K562 (cell line): ENCODE results near the gene PMFBP1. TPM values are rescaled to one million over a fixed set of nuclear protein-coding genes. Genes with fewer than 3 reads are reported as not detected.

ENCODE experiments used
- AFF1 ChIP-seq, 2 experiments: fragments of 450-650 bp; IDR thresholded peaks; 2 replicates each; pipeline ENCODE4 v1.6.1; 2018; ENCODE audit warnings: mild to moderate bottlenecking in 2 of 2, low read depth in 1 of 2; ENCODE audit not compliant: partially characterized antibody in 2 of 2
- DPF2 ChIP-seq: fragments of 450-650 bp; IDR thresholded peaks from 2 replicates; pipeline ENCODE4 v1.6.1; 2016
- E2F8 ChIP-seq: fragments of 450-650 bp; IDR thresholded peaks from 2 replicates; pipeline ENCODE4 v1.7.1; 2018; ENCODE audit warnings: mild to moderate bottlenecking, low read depth; ENCODE audit not compliant: partially characterized antibody
- FOXA1 ChIP-seq: fragments of 450-650 bp; IDR thresholded peaks from 2 replicates; pipeline ENCODE4 v1.6.1; 2016; ENCODE audit warnings: mild to moderate bottlenecking, borderline replicate concordance
- GABPB1 ChIP-seq: sonication (generic); formaldehyde crosslinking; IDR thresholded peaks from 2 replicates; pipeline ENCODE4 v1.8.0; 2022; ENCODE audit warnings: mild to moderate bottlenecking, missing genetic modification reagents
- GTF2F1 ChIP-seq: IDR thresholded peaks from 2 replicates; pipeline ENCODE4 v1.6.1; 2011; ENCODE audit warnings: low read depth, low read length, improper control_type of control experiment
- HDAC1 ChIP-seq, 2 experiments: fragments of 450-650 bp; IDR thresholded peaks; 2 replicates each; pipeline ENCODE4 v1.6.1; 2016 to 2017; ENCODE audit warnings: inconsistent platforms in 1 of 2, mild to moderate bottlenecking in 1 of 2, moderate library complexity in 1 of 2
- KLF6 ChIP-seq: fragments of 250-450 bp; sonication (Bioruptor Pico); IDR thresholded peaks from 2 replicates; pipeline ENCODE4 v1.4.0; 2020; ENCODE audit warnings: mild to moderate bottlenecking, moderate library complexity, borderline replicate concordance
- MITF ChIP-seq: IDR thresholded peaks from 2 replicates; pipeline ENCODE4 v1.6.1; 2014; ENCODE audit warnings: antibody characterized with exemption
- MLX ChIP-seq, 2 experiments: fragments of 450-650 bp in 1 of 2; sonication (generic) in 1 of 2; formaldehyde crosslinking; conservative IDR thresholded peaks; 2 replicates each; pipeline versions ENCODE4 v1.4.0 to v1.8.1; 2020 to 2022; ENCODE audit warnings: mild to moderate bottlenecking in 1 of 2, missing genetic modification reagents in 1 of 2
- POLR2B ChIP-seq: fragments of 450-650 bp; IDR thresholded peaks from 2 replicates; pipeline ENCODE4 v1.6.1; 2018; ENCODE audit warnings: low read depth; ENCODE audit not compliant: partially characterized antibody
- SRSF3 ChIP-seq: fragments of 200-400 bp; formaldehyde crosslinking; IDR thresholded peaks from 2 replicates; pipeline ENCODE4 v1.6.1; 2016; ENCODE audit warnings: mild to moderate bottlenecking, low read length, moderate library complexity; ENCODE audit not compliant: insufficient read depth
- TAF9B ChIP-seq: fragments of 450-650 bp; IDR thresholded peaks from 2 replicates; pipeline ENCODE4 v1.6.1; 2018; ENCODE audit warnings: mild to moderate bottlenecking; ENCODE audit not compliant: partially characterized antibody
- ZNF24 ChIP-seq: fragments of 450-650 bp; IDR thresholded peaks from 2 replicates; pipeline ENCODE4 v1.6.1; 2016
- ZNF280B ChIP-seq: fragments of 250-450 bp; sonication (Bioruptor Pico); IDR thresholded peaks from 2 replicates; pipeline ENCODE4 v1.5.1; 2021; ENCODE audit warnings: mild to moderate bottlenecking
- polyA plus RNA-seq, 8 experiments: library from polyadenylated mRNA; depleted of rRNA in 4 of 8; stranded (reverse) in 5 of 8; unstranded in 3 of 8; fragments of >200 nt; fragmentation: Nextera tagmentation in 2 of 8; fragmentation: Illumina TruSeq in 1 of 8; extraction: Ambion mirVana in 2 of 8; extraction: Trizol in 1 of 8; gene quantifications; 2 replicates each; pipeline versions ENCODE4 v1.2.1 to v1.2.3, GENCODE V29; 2011 to 2014; ENCODE audit warnings: inconsistent platforms in 1 of 8, missing spikeins in 1 of 8
- total RNA-seq, 7 experiments: library from RNA; depleted of rRNA in 6 of 7; stranded (reverse); fragments of >200 nt in 6 of 7; fragmentation: Illumina TruSeq in 2 of 7; extraction: Trizol in 2 of 7; gene quantifications; 2 replicates each; pipeline versions ENCODE4 v1.2.1 to v1.2.3, GENCODE V29; 2011 to 2021; ENCODE audit warnings: low replicate concordance in 1 of 7

The PMFBP1 gene
- total and polyA plus RNA-seq, 9 of the 15 experiments (the other 6 are each of a cell fraction or from before 2014, with no cell fraction given) = 0.13 to 0.91 (median 0.47) TPM

GRCh38 chr16:72173997-72174396 lies 2.0 kb upstream of the PMFBP1 start (continued):
- TF ChIP-seq AFF1 (IDR thresholded peaks at IDR 0.05; ENCODE audit: low read depth in 1 of 2, partially characterized antibody in 2 of 2) = no peak
- TF ChIP-seq KLF6 (CRISPR knock-in tag) = no peak
- TF ChIP-seq DPF2 = no peak
- no peak for TF ChIP-seq MITF
- no peak for TF ChIP-seq E2F8
- TF ChIP-seq GABPB1 (CRISPR knock-in tag) = no peak
- TF ChIP-seq TAF9B = no peak
- no peak for TF ChIP-seq ZNF24
- TF ChIP-seq FOXA1 = no peak
- TF ChIP-seq ZNF280B (CRISPR knock-in tag) = no peak
- no peak for TF ChIP-seq MLX (CRISPR knock-in tag; conservative IDR thresholded peaks at IDR 0.05)
- TF ChIP-seq GTF2F1 = no peak
- no peak for TF ChIP-seq POLR2B
- no peak for TF ChIP-seq HDAC1 (IDR thresholded peaks at IDR 0.05)
- no peak for TF ChIP-seq SRSF3
